Stromal cell of bone marrow (primary cell): ENCODE data around the gene CENATAC.
"Not testable (repeated sequence)": the region's sequence is repeated elsewhere in the genome, so short reads cannot be mapped to it uniquely, and the experiment has no call there.

Experiments
- DNase-seq: peaks from one replicate; pipeline ENCODE4 v3.0.0-alpha.2; 2012; ENCODE audit warnings: low read depth

The CENATAC gene

GRCh38 chr11:118997627-118998387 lies at the start of gene CENATAC:
Gene CENATAC, plus strand, starts transcription at chr11:118998138. Its CDS starts 60 bp downstream, at chr11:118998198.
- DNase-seq, result peak; percentile 84

GRCh38 chr11:118953265-118953664 lies 44.7 kb upstream of the CENATAC start:
- DNase-seq, result no peak

GRCh38 chr11:118953976-118954375 lies 44.0 kb upstream of the CENATAC start:
- not testable (repeated sequence) for DNase-seq

DNA sequence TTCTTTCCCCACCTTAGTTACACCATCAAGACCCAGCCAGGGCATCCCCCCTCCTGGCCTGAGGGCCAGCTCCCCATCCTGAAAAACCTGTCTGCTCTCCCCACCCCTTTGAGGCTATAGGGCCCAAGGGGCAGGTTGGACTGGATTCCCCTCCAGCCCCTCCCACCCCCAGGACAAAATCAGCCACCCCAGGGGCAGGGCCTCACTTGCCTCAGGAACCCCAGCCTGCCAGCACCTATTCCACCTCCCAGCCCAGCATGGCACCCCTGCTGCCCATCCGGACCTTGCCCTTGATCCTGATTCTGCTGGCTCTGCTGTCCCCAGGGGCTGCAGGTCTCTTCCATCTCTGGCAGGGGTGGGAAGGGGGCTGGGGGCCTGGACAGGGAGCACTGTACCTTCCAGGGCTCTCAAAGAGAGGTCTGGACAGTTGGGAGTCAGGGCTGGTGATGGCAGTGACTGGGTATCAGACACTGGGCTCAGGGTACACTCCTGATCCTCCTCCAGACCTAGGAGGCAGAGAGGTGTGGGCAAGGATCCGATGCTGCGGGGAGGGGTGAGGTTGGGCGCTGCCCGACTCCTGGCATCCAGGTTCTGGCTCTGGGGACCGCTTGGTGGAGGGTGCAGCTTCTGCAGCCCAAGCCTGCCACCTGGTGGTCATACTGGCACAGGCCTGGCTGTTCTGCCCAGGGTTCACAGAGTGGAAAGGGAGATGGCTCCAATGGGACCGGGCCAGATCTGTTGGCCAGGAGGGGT lies 41.7 kb upstream of the CENATAC start, which contains the start of gene UPK2:
Gene UPK2 (plus strand): TSS at position 205 of the 753 bp plus-strand sequence. CDS start 53 bp downstream, at position 258.
- DNase-seq, result peak; percentile 44

DNA sequence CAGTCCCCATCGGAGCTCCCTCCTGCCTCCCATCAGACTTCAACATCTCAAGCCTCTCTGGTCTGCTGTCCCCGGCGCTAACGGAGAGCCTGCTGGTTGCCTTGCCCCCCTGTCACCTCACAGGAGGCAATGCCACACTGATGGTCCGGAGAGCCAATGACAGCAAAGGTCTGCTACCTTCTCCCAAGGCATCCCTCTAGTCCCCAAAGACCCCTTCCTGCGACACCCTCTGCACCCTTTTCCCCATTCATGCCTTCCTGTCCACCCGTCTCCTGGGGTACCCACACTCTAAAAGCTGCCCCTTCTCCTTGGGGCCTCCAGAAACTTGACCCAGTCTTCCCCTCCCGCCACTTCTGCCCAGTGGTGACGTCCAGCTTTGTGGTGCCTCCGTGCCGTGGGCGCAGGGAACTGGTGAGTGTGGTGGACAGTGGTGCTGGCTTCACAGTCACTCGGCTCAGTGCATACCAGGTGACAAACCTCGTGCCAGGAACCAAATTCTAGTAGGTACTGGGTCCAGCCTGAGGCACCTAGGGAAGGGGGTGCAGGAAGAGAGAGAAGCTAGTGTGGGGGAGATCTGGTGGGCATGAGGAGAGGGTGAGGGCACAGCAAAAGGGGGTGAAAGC lies 41.0 kb upstream of the CENATAC start:
- DNase-seq, result no peak

DNA sequence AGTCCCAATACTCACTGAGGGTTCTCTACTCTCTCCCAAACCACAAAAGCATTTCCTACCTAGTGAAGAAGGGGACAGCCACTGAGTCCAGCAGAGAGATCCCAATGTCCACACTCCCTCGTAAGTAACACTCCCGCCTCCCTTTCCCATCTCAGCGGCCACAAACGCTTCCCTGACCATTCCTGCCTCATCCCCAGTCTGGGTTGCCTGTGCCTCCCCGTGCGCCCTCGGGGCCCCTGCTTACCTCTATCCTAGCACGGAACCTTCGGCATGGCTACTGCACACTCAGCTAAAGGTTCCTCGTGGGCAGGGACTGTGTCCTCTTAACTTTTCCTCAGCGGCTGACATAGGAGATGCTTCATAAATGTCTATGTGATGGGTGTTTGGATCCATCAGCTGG lies 40.4 kb upstream of the CENATAC start:
- DNase-seq, result no peak

GRCh38 chr11:118957968-118958367 lies 40.0 kb upstream of the CENATAC start:
- no peak for DNase-seq

- no peak for DNase-seq
Observed at GRCh38 chr11:118958577-118958976, 39.4 kb upstream of the CENATAC start.

- DNase-seq, result no peak
Observed at GRCh38 chr11:118961189-118961588, 36.7 kb upstream of the CENATAC start.

DNA sequence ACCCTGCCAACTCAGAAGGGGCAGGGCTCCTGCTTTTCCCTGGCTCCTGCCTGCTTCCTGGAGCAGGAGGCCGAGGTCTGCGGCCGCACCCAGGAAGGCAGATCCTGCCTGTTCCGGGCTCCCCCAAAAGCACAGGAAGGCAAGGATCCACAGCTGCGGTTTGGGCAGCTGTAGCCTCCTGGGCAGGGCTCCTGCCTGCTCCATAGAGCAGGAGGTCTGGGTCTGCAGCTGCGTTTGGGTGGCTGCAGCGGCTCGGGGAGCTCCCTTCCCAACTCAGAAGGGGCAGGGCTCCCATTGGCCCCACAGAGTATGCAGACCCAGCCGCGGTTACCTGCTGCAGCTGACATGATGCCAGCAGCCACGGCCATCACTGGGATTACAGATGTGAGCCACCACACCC lies 36.3 kb upstream of the CENATAC start:
- DNase-seq, result no peak

- DNase-seq, result not testable (repeated sequence)
Observed at GRCh38 chr11:118969508-118969907, 28.4 kb upstream of the CENATAC start.

GRCh38 chr11:118971646-118972045 lies 26.3 kb upstream of the CENATAC start, which contains the start of gene FOXR1:
Gene FOXR1, plus strand, starts transcription at chr11:118971761. Its CDS starts 171 bp downstream, at chr11:118971932.
- no peak for DNase-seq

DNA sequence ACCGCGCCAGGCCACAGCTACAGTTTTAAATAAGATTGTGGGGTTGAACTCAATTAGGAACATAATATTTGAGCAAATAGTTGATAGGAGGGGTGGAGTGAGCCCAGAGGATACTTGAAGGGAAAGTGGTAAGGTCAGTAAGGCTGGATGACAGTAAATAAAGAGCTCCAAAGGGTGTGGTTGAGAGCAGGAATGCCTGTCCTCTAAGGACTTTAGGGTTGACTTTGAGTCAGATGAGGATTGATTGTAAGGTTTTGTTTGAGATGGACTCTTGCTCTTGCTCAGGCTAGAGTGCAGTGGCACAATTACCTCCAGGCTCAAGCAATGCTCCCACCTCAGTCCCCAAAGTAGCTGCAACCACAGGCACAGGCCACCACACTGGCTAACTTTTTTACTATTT lies 24.0 kb upstream of the CENATAC start:
- DNase-seq, result no peak

DNA sequence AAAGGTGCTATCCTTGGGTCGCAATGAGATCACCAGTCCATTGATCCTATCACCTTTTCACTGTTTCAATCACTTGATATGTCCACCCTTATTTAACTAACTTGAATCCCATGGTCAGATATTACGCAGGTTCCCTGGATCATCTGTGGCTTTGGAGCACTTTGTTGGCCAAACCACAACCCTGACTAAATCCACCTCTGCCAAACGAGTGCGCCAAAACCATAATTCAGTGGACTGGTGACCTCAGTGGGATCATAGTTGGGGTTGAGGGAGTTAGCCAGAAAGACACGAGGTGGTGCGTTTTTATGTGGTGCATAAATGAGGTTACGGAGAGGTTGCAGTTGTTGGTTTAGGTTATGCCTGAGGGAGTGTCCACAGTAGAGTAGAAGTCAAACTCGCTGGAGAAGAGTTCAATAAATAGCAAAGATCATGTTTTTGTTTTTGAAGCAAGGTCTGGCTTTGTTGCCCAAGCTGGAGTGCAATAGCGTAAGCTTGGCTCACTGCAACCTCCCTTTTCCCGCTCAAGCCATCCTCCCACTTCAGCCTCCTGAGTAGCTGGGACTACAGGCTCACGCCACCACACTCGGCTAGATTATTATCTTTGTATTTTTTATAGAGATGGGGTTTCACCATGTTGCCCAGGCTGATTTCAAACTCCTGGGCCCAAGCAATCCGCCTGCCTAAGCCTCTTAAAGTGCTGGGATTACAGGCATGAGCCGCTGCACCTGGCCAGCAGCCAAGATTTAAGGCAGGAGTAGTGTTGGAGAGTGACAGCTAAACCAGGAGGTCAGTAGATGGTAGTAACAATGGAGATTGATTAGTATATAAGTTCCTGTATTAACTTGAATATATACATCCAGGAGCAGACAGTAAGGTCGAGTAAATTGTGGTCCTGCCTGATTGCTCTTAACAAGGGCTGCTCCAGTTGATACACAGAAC lies 21.9 kb upstream of the CENATAC start:
- DNase-seq, result peak; percentile 82

DNA sequence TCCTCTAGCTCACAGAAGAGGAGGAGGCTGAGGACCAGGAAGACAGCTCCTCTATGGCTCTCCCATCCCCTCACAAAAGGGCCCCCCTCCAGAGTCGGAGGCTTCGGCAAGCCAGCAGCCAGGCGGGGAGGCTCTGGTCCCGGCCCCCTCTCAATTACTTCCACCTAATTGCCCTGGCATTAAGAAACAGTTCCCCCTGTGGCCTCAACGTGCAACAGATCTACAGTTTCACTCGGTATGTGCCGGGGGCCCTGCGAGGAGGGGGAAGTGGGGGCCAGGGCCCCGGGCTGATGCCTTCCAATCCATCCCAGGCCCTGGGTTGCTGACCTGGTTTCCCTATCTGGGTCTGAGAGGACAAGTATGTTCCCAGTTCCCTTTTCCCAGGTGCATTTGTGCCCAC lies 18.5 kb upstream of the CENATAC start:
- no peak for DNase-seq

DNA sequence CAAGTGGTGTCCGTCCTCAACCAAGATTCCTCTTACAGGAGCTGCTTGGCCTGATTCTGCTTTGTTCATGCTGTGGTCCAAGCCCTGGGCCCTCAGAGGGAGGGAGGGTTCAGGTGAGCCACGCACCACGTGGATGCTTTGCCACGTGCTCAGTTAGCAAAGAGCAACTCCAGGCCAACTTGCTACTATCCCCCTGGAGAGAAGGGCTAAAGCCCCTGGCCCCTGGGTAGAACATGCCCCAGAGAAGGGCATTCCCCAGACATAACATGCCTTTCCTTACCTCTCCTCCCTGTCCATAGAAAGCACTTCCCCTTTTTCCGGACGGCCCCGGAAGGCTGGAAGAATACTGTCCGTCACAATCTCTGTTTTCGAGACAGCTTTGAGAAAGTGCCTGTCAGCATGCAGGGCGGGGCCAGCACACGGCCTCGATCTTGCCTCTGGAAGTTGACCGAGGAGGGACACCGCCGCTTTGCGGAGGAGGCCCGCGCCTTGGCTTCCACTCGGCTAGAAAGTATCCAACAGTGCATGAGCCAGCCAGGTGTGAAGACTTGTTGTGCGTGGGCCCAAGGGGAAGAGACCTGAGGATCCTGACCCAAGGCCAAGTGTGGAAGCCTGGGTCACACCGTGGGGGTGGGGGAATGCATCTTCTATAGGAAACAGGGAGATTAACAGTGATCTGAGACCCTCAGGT lies 17.6 kb upstream of the CENATAC start:
- no peak for DNase-seq

DNA sequence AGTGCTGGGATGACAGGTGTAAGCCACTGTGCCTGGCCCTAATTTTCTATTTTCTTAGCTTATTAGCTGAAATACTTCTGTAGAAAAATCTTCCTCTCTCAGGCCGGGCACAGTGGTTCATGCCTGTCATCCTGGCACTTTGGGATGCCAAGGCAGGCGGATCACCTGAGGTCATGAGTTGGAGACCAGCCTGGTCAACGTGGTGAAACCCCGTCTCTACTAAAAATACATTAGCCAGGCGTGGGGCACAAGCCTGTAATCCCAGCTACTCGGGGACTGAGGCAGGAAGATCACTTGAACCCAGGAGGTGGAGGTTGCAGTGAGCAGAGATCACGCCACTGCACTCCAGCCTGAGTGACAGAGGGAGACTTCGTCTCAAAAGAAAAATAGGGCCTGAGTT lies 13.6 kb upstream of the CENATAC start:
- not testable (repeated sequence) for DNase-seq

GRCh38 chr11:118984825-118985224 lies 13.1 kb upstream of the CENATAC start:
- DNase-seq, result no peak

DNA sequence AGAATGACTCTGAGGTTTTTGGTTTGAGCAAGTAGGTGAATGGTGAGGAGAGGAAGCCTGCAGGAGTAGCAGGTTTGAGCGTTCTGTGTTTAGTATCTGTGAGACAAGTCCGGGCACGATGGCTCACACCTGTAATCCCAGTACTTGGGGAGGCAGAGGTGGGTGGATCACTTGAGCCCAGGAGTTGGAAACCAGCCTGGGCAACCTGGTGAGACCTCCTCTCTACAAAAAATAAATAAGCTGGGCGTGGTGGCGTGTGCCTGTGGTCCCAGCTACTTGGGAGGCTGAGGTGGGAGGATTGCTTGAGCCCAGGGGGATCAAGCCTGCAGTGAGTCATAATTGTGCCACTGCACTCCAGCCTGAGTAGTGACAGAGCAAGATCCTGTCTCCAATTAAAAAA lies 9.7 kb upstream of the CENATAC start:
- no peak for DNase-seq

- DNase-seq, result not testable (repeated sequence)
Observed at GRCh38 chr11:118991486-118992038, 6.4 kb upstream of the CENATAC start.
